ENCODE results near the gene CYP2D6. TPM values are rescaled to one million over a fixed set of nuclear protein-coding genes. Genes with fewer than 3 reads are reported as not detected.
"Not testable (repeated sequence)": the region's sequence is repeated elsewhere in the genome, so short reads cannot be mapped to it uniquely, and the experiment has no call there.

CYP2D6 gene
- total and polyA plus RNA-seq, 2 of the 8 experiments (the other 6 are each of a cell fraction or from before 2014, with no cell fraction given) = 0.93 to 1.7 TPM

DNA sequence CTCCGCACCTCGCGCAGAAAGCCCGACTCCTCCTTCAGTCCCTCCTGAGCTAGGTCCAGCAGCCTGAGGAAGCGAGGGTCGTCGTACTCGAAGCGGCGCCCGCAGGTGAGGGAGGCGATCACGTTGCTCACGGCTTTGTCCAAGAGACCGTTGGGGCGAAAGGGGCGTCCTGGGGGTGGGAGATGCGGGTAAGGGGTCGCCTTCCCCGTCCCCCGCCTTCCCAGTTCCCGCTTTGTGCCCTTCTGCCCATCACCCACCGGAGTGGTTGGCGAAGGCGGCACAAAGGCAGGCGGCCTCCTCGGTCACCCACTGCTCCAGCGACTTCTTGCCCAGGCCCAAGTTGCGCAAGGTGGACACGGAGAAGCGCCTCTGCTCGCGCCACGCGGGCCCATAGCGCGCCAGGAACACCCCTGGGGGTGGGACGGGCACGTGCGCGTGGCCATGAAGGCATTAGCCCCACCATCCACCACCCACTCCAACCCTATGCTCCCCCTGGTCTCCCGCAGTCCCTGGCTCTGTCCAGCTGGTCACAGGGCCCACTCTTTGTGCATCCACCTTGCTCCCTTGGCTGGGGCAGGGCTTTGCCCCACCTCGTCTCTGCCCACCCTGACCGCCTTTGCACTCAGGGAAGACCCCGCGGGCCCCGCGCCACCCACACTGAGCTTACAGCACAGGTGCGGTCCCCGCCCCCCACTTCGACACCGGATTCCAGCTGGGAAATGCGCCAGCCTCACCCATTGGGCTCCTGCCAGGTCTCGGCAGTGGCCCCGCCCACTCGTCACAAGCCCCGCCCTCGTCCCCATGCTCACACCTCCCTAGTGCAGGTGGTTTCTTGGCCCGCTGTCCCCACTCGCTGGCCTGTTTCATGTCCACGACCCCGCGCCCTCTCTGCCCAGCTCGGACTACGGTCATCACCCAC is 1.6 kb downstream of the CYP2D6 start:
- CTCF ChIA-PET (ENCODE audit: partially characterized antibody) = interaction anchor here (1.1 kb wide), 1 partner anchor 12 kb away, joined by 5 read pairs; no protein-coding TSS in a partner anchor
- not testable (repeated sequence) for H3K18ac ChIP-seq (ENCODE audit: extremely low read depth, low read length); H2AK5ac ChIP-seq (ENCODE audit: low read depth, low read length); H3K4ac ChIP-seq (replicated peaks; ENCODE audit: insufficient read length, low read depth, low read length); H3K79me1 ChIP-seq (ENCODE audit: low read depth, low read length); FAIRE-seq; DNase-seq (ENCODE audit: low read depth in 1 of 2, low spot score in 2 of 2); H3K4me2 ChIP-seq (ENCODE audit: insufficient read depth in 1 of 2, low read depth in 2 of 2, low read length in 2 of 2); H3K23me2 ChIP-seq (ENCODE audit: low read depth, low read length); H3K36me3 ChIP-seq (ENCODE audit: control insufficient read depth in 2 of 4, insufficient read depth in 4 of 4, low read length in 3 of 4); H2BK5ac ChIP-seq (ENCODE audit: low read depth, low read length); H2AFZ ChIP-seq (ENCODE audit: low read length); H3K23ac ChIP-seq (ENCODE audit: insufficient read length); H2BK120ac ChIP-seq (replicated peaks; ENCODE audit: low read depth, low read length); H2BK20ac ChIP-seq (ENCODE audit: low read length); H3K27ac ChIP-seq (ENCODE audit: low read depth, low read length); H3K79me2 ChIP-seq (ENCODE audit: control insufficient read depth in 1 of 2, insufficient read depth in 2 of 2, low read length in 2 of 2); H3K14ac ChIP-seq (ENCODE audit: insufficient read length); H3K56ac ChIP-seq (replicated peaks; ENCODE audit: insufficient read length, low read depth, low read length); H4K5ac ChIP-seq (ENCODE audit: insufficient read length, low read depth, low read length); H4K20me1 ChIP-seq (replicated peaks in 1 of 2; ENCODE audit: control insufficient read depth in 1 of 2, insufficient read depth in 2 of 2, low read length in 2 of 2); H3K4me3 ChIP-seq (ENCODE audit: extremely low read depth in 1 of 4, insufficient read depth in 2 of 4, low read depth in 3 of 4, low read length in 4 of 4); H2BK12ac ChIP-seq (ENCODE audit: low read depth, low read length); H2BK15ac ChIP-seq (ENCODE audit: low read length); H4K91ac ChIP-seq (replicated peaks; ENCODE audit: insufficient read length, low read length); H3K4me1 ChIP-seq (replicated peaks in 1 of 4; ENCODE audit: control insufficient read depth in 3 of 4, insufficient read depth in 4 of 4, low read length in 3 of 4); H3K9me3 ChIP-seq (ENCODE audit: insufficient read depth in 2 of 2, low read depth in 1 of 2, low read length in 1 of 2); H3K9ac ChIP-seq (replicated peaks in 1 of 4; ENCODE audit: extremely low read depth in 1 of 4, low read depth in 3 of 4, low read length in 3 of 4); H3K27me3 ChIP-seq (replicated peaks in 1 of 4; ENCODE audit: control insufficient read depth in 3 of 4, extremely low read depth in 1 of 4, insufficient read depth in 3 of 4, low read length in 3 of 4); H4K8ac ChIP-seq (ENCODE audit: extremely low read depth, insufficient read depth, low read length)
- POLR2A ChIA-PET (ENCODE audit: partially characterized antibody) = interaction anchor here (1.2 kb wide), 1 partner anchor 10 kb away, joined by 4 read pairs; no protein-coding TSS in a partner anchor
- 98% methylated on average over 7 of the region's 65 CpGs; no CpG with 5 or more reads in 1 of the 2 experiments for WGBS, 2 experiments (ENCODE audit: extremely low coverage in 1 of 2, insufficient coverage in 1 of 2, insufficient read length in 1 of 2, insufficient replicate concordance in 2 of 2, low coverage in 1 of 2, low lambda C conversion rate in 2 of 2, missing lambda C conversion rate in 1 of 2)

Measured in H1 (cell line).